BLaER1 treated with 17β-estradiol and CSF1 and Interleukin-3, amounts not matched to agents 10 nM and 100 nM (cell line): Measurements from ENCODE around the gene CFAP46.

Experiments
- H3K27ac ChIP-seq, 11 experiments: shearing (Covaris generic); formaldehyde crosslinking; 2 replicates each; pipeline ENCODE4 v1.8.1; 2022
- H3K27me3 ChIP-seq, 11 experiments: shearing (Covaris generic); formaldehyde crosslinking; 2 replicates each; pipeline ENCODE4 v1.8.1; 2022
- H3K36me3 ChIP-seq, 11 experiments: shearing (Covaris generic); formaldehyde crosslinking; 2 replicates each; pipeline ENCODE4 v1.8.1; 2022
- H3K4me1 ChIP-seq, 10 experiments: shearing (Covaris generic); formaldehyde crosslinking; 2 replicates each; pipeline ENCODE4 v1.8.1; 2022
- H3K4me2 ChIP-seq, 11 experiments: shearing (Covaris generic); formaldehyde crosslinking; 2 replicates each; pipeline ENCODE4 v1.8.1; 2022
- H3K4me3 ChIP-seq, 10 experiments: shearing (Covaris generic); formaldehyde crosslinking; 2 replicates each; pipeline ENCODE4 v1.8.1; 2022
- H3K9ac ChIP-seq, 11 experiments: shearing (Covaris generic); formaldehyde crosslinking; 2 replicates each; pipeline ENCODE4 v1.8.1; 2022
- H3K9me3 ChIP-seq, 11 experiments: shearing (Covaris generic); formaldehyde crosslinking; replicated peaks in 1 of 11; 2 replicates each; pipeline ENCODE4 v1.8.1; 2022
- H4K20me1 ChIP-seq, 11 experiments: shearing (Covaris generic); formaldehyde crosslinking; 2 replicates each; pipeline ENCODE4 v1.8.1; 2022
- Cebpa-rat ChIP-seq, 11 experiments: shearing (Covaris generic); IDR thresholded peaks; 2 replicates each; pipeline ENCODE4 v1.8.1; 2022

Gene CFAP46

DNA sequence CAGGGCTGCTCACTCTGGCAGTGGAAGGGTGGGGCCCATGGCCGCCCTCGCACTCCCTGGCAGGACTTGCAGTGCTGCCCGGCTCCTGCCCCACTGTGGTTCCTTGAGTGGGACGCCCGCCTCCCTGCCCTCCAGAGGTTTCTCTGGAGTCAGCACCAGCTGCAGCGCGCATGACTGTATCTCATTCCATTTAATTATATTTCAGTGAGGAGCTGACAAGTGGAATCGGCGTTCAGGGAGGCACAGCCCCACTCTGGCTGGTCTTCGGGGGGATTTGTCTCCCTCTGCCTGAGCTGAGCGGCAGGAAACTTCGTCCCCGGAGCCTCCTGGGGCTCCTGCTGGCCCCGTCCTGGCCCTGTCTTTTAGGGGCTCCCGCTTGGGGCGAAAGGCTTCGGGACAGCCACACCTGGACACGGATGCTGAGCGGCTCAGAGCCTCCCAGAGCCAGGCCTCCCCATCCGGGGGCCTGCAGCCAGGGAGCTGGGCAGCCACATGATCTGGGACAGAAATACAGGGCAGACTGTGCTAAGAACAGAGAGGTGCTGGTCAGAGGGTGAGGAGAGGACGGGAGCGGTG, 81.2 kb downstream of the CFAP46 start:
- Histone ChIP-seq H3K27me3 (peaks cover 0 to 10% (median 0%) of the 10 kb centered on the region in 11 experiments; a peak in 2 of 22 replicates), H3K4me1 (peaks cover 20 to 78% (median 62%) of the 10 kb centered on the region in 10 experiments; a peak in 19 of 20 replicates), H3K4me3 (no peak overlapping the region), H3K4me2 (peak overlapping the region in 8 of 11 experiments; percentile 62 to 98 (median 86); a peak in 16 of 22 replicates), H3K27ac (no peak overlapping the region), H3K9me3 (peaks cover 0 to 12% (median 0%) of the 10 kb centered on the region in 11 experiments; a peak in 3 of 22 replicates), H4K20me1 (peaks cover 0 to 18% (median 0%) of the 10 kb centered on the region in 11 experiments; a peak in 5 of 22 replicates), H3K36me3 (no peaks in the 10 kb centered on the region), H3K9ac (no peak overlapping the region; a peak in 1 of 22 replicates)
- TF ChIP-seq Cebpa-rat (IDR thresholded peaks at IDR 0.05): no peak

DNA sequence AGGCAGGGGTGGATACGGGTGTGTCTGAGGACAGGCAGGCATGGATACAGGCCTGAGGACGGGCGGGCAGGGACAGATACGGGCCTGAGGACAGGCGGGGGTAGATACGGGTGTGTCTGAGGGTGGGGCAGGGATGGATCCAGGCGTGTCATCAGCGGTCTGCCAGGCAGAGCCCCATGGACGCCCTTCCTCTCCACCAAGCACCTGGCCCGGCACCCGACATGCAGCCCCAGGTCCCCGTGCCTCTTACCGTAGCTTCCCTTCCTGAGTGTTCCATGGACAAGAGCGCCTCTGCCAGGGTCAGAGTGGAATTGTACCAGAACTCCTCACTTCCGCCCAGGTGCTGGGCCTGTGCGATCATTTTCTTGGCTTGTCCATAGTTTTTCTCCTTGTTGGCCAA, 81.8 kb downstream of the CFAP46 start:
- Histone ChIP-seq H3K27me3 (peaks cover 0 to 10% (median 0%) of the 10 kb centered on the region in 11 experiments; a peak in 2 of 22 replicates), H3K4me3 (no peak overlapping the region), H3K36me3 (no peaks in the 10 kb centered on the region), H3K27ac (no peak overlapping the region), H3K9ac (no peak overlapping the region), H3K9me3 (peaks cover 0 to 19% (median 0%) of the 10 kb centered on the region in 11 experiments; a peak in 6 of 22 replicates), H3K4me2 (peak overlapping the region in 8 of 11 experiments; percentile 62 to 98 (median 86); a peak in 16 of 22 replicates), H4K20me1 (peaks cover 0 to 12% (median 0%) of the 10 kb centered on the region in 11 experiments; a peak in 5 of 22 replicates), H3K4me1 (peaks cover 20 to 72% (median 56%) of the 10 kb centered on the region in 10 experiments; a peak in 19 of 20 replicates)
- no peak for TF ChIP-seq Cebpa-rat (IDR thresholded peaks at IDR 0.05)

DNA sequence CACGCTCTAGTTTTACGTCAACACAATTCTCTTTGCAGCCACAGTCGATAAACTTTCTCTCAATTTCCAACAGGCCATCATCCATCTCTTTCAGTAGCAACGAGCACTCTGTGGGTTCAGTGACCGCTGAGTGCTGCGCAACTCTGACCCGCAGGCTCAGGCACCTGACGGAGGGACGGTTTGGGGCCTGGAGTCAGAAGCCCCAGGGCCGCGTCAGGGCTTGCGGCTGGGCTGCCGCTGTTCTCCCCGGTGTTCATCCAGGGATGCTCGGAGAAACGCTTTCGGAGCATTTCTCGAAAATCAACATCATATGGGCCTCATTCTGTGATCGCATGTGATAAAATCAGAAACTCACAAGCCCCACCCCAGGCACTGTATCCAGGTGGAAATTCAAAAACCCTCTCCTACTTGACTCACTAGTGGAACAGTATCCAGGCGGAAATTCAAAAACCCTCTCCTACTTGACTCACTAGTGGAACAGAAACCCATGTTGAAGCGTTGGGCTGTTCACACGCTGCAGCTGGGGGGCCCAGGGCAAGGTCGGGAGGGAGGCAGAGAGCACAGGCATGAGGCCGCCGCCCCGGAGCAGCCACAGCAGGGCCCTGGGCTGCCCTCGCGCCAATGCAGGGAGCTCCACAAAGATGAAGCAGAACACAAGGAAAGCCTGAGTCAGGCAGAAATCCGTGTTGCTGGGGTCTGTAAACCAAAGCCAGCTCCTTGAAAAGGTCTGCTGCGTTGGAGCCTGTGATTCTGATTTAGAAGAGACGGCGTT, 83.1 kb downstream of the CFAP46 start:
- H3K36me3 ChIP-seq: no peaks in the 10 kb centered on the region
- H3K27me3 ChIP-seq: peaks cover 0 to 10% (median 0%) of the 10 kb centered on the region in 11 experiments; a peak in 2 of 22 replicates
- peak overlapping the region in 5 of 11 experiments; percentile 4 to 98 (median 86); a peak in 3 of 22 replicates for H3K4me2 ChIP-seq
- H3K4me3 ChIP-seq: no peak overlapping the region
- H4K20me1 ChIP-seq: no peaks in the 10 kb centered on the region; a peak in 1 of 22 replicates
- no peak for TF ChIP-seq Cebpa-rat (IDR thresholded peaks at IDR 0.05)
- H3K4me1 ChIP-seq: peaks cover 15 to 59% (median 43%) of the 10 kb centered on the region in 10 experiments; a peak in 19 of 20 replicates
- no peak overlapping the region for H3K9ac ChIP-seq
- peaks cover 0 to 21% (median 0%) of the 10 kb centered on the region in 11 experiments; a peak in 6 of 22 replicates for H3K9me3 ChIP-seq
- no peak overlapping the region for H3K27ac ChIP-seq

DNA sequence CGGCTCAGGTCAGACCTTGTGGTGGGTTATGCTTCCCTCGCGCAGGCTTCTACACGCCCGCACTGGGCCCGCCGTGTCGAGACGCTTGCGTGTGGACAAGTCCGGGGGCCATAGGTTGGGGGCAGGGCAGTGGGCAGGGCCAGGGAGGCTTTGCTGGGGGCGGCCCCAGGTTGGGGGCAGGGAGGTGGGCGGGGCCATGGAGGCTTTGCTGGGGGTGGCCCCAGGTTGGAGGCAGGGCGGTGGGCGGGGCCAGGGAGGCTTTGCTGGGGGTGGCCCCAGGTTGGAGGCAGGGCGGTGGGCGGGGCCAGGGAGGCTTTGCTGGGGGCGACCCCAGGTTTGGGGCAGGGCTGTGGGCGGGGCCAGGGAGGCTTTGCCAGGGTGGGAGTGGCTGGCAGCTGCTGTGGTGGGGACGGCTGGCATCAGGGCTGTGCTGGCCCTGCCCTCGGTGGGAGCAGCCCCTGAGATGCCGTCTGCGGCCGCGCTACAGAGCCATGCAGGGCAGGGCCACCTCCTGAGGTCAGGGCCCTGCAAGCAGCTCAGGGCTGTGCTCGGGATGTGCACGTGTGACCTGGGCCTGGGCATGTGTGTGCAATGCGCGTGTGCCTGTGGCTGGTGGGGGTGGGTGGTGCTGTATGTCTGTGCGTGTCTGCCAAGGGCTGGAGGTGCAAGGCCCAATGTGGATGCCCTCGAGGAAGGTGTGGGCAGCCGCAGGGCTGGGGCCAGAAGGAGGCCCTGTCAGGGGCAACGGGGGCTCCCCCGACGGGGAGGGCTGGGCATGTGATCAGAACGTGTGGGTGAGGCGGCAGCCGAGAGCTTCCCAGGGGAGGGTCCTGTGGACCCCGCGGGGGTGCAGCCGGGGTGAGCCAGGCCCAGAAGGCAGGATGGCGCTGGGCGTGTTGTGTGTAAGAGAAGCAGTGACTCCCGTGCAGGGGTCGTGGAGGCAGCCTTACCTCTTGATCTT, 84.0 kb downstream of the CFAP46 start:
- H3K36me3 ChIP-seq: no peaks in the 10 kb centered on the region
- H3K27me3 ChIP-seq: peaks cover 0 to 10% (median 0%) of the 10 kb centered on the region in 11 experiments; a peak in 2 of 22 replicates
- no peak overlapping the region for H3K27ac ChIP-seq
- peak overlapping the region in 3 of 11 experiments; percentile 4 to 24 (median 7); a peak in 1 of 22 replicates for H3K4me2 ChIP-seq
- H3K4me1 ChIP-seq: peaks cover 6 to 50% (median 35%) of the 10 kb centered on the region in 10 experiments; a peak in 19 of 20 replicates
- no peaks in the 10 kb centered on the region for H4K20me1 ChIP-seq
- no peak overlapping the region for H3K9ac ChIP-seq
- no peak overlapping the region for H3K4me3 ChIP-seq
- H3K9me3 ChIP-seq: peaks cover 0 to 21% (median 0%) of the 10 kb centered on the region in 11 experiments; a peak in 6 of 22 replicates
- TF ChIP-seq Cebpa-rat (IDR thresholded peaks at IDR 0.05): no peak

DNA sequence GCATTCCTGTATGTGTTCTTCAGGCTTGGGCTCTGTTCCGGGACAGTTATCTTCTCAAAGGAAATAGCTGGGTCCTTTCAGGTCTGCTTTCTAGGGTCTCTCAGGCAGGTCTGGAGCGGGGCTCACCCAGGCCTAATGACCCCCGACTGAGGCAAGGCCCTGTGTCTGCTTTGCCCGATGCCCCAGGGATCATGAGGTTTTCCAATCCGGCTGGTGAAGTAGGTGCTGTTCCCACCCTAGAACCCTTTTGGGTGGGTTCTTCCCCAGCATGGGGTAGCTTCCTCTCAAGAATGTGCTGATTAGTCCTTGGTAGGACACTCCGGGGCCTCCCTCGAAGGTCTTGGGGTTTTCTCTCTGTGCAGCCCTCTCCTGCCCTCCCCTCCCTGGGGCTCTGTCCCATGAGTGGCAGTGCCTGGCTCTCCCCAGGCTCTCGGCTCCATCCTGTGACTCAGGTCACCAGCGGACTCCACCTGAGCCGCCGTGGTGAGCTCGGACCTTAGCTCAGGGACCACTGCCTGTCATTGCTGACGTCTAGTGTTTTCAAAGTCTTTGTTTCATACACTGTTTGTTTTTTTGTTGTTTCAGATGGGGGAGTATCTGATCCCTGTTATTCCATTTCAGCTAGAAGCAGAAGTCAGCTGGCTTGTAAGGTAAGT, 85.4 kb downstream of the CFAP46 start:
- no peak for TF ChIP-seq Cebpa-rat (IDR thresholded peaks at IDR 0.05)
- H3K4me1 ChIP-seq: peaks cover 0 to 36% (median 21%) of the 10 kb centered on the region in 10 experiments; a peak in 15 of 20 replicates
- H4K20me1 ChIP-seq: no peaks in the 10 kb centered on the region
- no peak overlapping the region for H3K4me3 ChIP-seq
- no peak overlapping the region for H3K27ac ChIP-seq
- no peak overlapping the region for H3K4me2 ChIP-seq
- H3K9me3 ChIP-seq: peaks cover 0 to 21% (median 0%) of the 10 kb centered on the region in 11 experiments; a peak in 6 of 22 replicates
- no peak overlapping the region for H3K9ac ChIP-seq
- no peaks in the 10 kb centered on the region for H3K36me3 ChIP-seq
- H3K27me3 ChIP-seq: 0 out of 22 replicates have a peak, but pooled peaks cover 0 to 4% (median 0%) of the 10 kb centered on the region in 11 experiments

DNA sequence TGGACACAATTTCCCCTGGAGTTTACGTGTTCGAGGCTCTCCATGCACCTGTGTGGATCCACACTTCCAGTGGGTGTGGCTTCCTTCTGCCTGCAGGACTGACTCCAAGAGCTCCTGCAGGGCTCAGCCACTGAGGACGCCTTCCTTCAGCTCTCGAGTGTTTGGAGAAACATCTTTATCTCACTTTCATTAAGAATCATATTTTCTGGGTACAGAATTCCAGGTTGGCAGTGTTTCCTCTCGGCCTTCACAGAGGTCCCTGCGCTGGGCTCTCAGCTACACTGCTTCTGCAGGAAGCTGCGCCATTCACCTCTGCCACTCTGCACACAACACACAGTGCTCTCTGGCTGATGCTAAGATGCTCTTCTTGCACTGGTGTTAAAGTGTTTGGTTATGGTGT, 86.5 kb downstream of the CFAP46 start:
- Histone ChIP-seq H3K27ac (no peak overlapping the region), H3K9ac (no peak overlapping the region), H3K36me3 (no peaks in the 10 kb centered on the region), H4K20me1 (no peaks in the 10 kb centered on the region), H3K4me1 (peaks cover under 1 to 32% (median 15%) of the 10 kb centered on the region in 10 experiments; a peak in 17 of 20 replicates), H3K27me3 (peaks cover 0 to 8% (median 0%) of the 10 kb centered on the region in 11 experiments; a peak in 5 of 22 replicates), H3K4me3 (no peak overlapping the region), H3K4me2 (no peak overlapping the region), H3K9me3 (peaks cover 0 to 21% (median 0%) of the 10 kb centered on the region in 11 experiments; a peak in 6 of 22 replicates)
- no peak for TF ChIP-seq Cebpa-rat (IDR thresholded peaks at IDR 0.05)

DNA sequence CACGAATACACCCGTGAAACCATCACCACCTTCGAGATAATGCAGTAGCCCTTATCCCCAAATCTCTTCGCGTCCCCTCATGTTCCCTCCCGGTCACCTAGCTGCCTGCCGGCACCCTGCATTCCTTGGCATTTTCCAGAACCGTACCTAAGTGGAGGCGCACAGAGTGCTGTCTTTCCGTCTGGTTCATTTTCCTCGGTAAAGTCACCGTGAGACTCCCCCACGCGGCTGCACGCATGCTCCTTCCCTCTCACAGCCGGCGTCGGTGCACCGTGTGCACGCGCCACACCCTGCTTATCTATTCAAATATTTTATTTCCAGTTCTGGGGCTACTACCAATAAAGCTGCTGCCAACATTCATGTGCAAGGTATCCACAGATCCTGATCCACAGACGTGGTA, 90.9 kb downstream of the CFAP46 start:
- H3K9me3 ChIP-seq: peaks cover 0 to 11% (median 0%) of the 10 kb centered on the region in 11 experiments; a peak in 6 of 22 replicates
- TF ChIP-seq Cebpa-rat (IDR thresholded peaks at IDR 0.05): no peak
- no peaks in the 10 kb centered on the region for H4K20me1 ChIP-seq
- H3K27ac ChIP-seq: no peak overlapping the region
- peaks cover 0 to 33% (median 0%) of the 10 kb centered on the region in 11 experiments; a peak in 5 of 22 replicates for H3K27me3 ChIP-seq
- H3K4me3 ChIP-seq: no peak overlapping the region
- H3K4me1 ChIP-seq: peaks cover 35 to 52% (median 50%) of the 10 kb centered on the region in 10 experiments
- no peaks in the 10 kb centered on the region for H3K36me3 ChIP-seq
- H3K4me2 ChIP-seq: peak overlapping the region in 7 of 11 experiments; percentile 75 to 92 (median 88); a peak in 13 of 22 replicates
- no peak overlapping the region for H3K9ac ChIP-seq
